Heart left ventricle (tissue), 16 donors: ENCODE data around the gene CHRNB4. TPM values are rescaled to one million over a fixed set of nuclear protein-coding genes. Genes with fewer than 3 reads are reported as not detected.

ENCODE experiments used
- ATAC-seq, 4 donors: fragments of 200-7000 bp; cut with Tn5 transposase; one replicate each; pipeline ENCODE4 v1.9.1; 2020 to 2022; ENCODE audit warnings: moderate library complexity in 4 of 4, mild to moderate bottlenecking in 3 of 4, moderate number of reproducible peaks in 1 of 4
- DNase-seq, 5 donors: peaks; one replicate each; pipeline ENCODE4 v3.0.0-alpha.2; 2020
- H3K27ac ChIP-seq, 12 donors: fragments of 200-600 bp; sonication (generic) in 4 of 12; one replicate each; pipeline versions ENCODE4 v1.5.0 to v1.8.0; 2016 to 2022; ENCODE audit warnings: mild to moderate bottlenecking in 2 of 12
- H3K27me3 ChIP-seq, 9 donors: fragments of 200-600 bp; sonication (generic) in 2 of 9; one replicate each; pipeline versions ENCODE4 v1.5.1 to v1.8.0; 2016 to 2022; ENCODE audit warnings: mild to moderate bottlenecking in 3 of 9
- H3K36me3 ChIP-seq, 9 donors: fragments of 200-600 bp; sonication (generic) in 2 of 9; one replicate each; pipeline versions ENCODE4 v1.5.0 to v1.8.0; 2018 to 2022; ENCODE audit warnings: mild to moderate bottlenecking in 2 of 9
- H3K4me1 ChIP-seq, 12 donors: fragments of 200-600 bp; sonication (generic) in 4 of 12; one replicate each; pipeline versions ENCODE4 v1.5.0 to v1.8.0; 2016 to 2022; ENCODE audit warnings: mild to moderate bottlenecking in 3 of 12
- H3K4me3 ChIP-seq, 12 donors: fragments of 200-600 bp; sonication (generic) in 4 of 12; one replicate each; pipeline versions ENCODE4 v1.5.0 to v1.8.0; 2017 to 2022; ENCODE audit warnings: mild to moderate bottlenecking in 9 of 12, moderate library complexity in 4 of 12
- H3K9me3 ChIP-seq, 12 donors: fragments of 200-600 bp; sonication (generic) in 4 of 12; one replicate each; pipeline versions ENCODE4 v1.5.0 to v1.8.0; 2016 to 2022; ENCODE audit warnings: mild to moderate bottlenecking in 1 of 12
- POLR2A ChIP-seq, 2 donors: fragments of 450-650 bp; IDR thresholded peaks; one replicate each; pipeline ENCODE4 v1.6.1; 2017; ENCODE audit warnings: antibody characterized with exemption in 2 of 2, mild to moderate bottlenecking in 2 of 2, moderate library complexity in 2 of 2
- whole genome bisulfite sequencing, 4 donors: extraction: QIAGEN DNeasy Blood & Tissue Kit in 2 of 4; methylation state at CpG; one replicate each; pipeline versions ENCODE4 v1.1.5 to v1.1.7; 2013 to 2018; 5-methylcytosine and 5-hydroxymethylcytosine counted together
- intact Hi-C, 10 donors: fragments of 100-400 bp; cut with DNase I; formaldehyde crosslinking; loops; one replicate each; pipeline versions ENCODE4 v1.11.1 to v1.14.2; 2022
- polyA plus RNA-seq, 2 donors: library from polyadenylated mRNA; stranded (reverse); fragments of 200-250 nt; gene quantifications; one replicate each; pipeline ENCODE4 v1.2.3, GENCODE V29; 2013
- total RNA-seq, 9 donors: library from RNA; depleted of rRNA in 2 of 9; stranded (reverse); fragments of >200 nt in 2 of 9; fragmentation: NEBNext Ultra II Directional in 3 of 9; extraction: Animal tissue kit (Norgen Biotek cat#: 25700) in 3 of 9; gene quantifications; one replicate each; pipeline versions ENCODE4 v1.1.0 to v1.2.4, GENCODE V29; 2016 to 2023
- TF ChIP-seq, protein P1 (sequence below), 12 donors: fragments of 200-600 bp; sonication (generic) in 4 of 12; IDR thresholded peaks; one replicate each; pipeline versions ENCODE4 v1.5.0 to v1.8.0; 2018 to 2022; ENCODE audit warnings: antibody characterized with exemption in 12 of 12, mild to moderate bottlenecking in 5 of 12
- donor health status: ischemic (EF 13 %, LVEDD 7.1; RV severe dilation, severe dysfunction).
- donor health status: healthy with polysubstance abuse.
- donor health status: DM: no; HTN: yes; CAD: no.
- donor health status: DM: no; HTN: no; CAD: no.
- donor health status: ischemic (EF 25% LVEDD 6.9; RV normal size, moderate dysfunction).
- donor health status: ischemic (EF 25% LVEDD 5.7; RV mildly dilated, moderate dysfunction).
- donor health status: healthy.
- donor health status: DM: yes; HTN: yes; CAD: no.
- donor health status: ischemic (EF 35%, LVEDD 5.7; RV mildly dilated, moderate dysfunction).
- donor health status: nonischemic (EF 11% LVEDD 7.7; RV severe dilation, severe dysfunction).
- donor health status: DM: yes; HTN: yes; CAD: no.
- donor health status: PGD.
- donor health status: ischemic (EF 29% LVEDD 5.4; RV normal size, mild dysfunction).
- donor health status: nonischemic (EF 23%, LVEDD 6.1; RV moderate dilation, normal function).

The CHRNB4 gene
- total and polyA plus RNA-seq, 11 donors = 0.21 TPM; not detected in 10

- peaks cover 0 to 3% (median 0%) of the 10 kb centered on the region in 12 donors for H3K4me1 ChIP-seq
- H3K4me3 ChIP-seq = no peak overlapping the region
- ATAC-seq (no peak), DNase-seq (no peak)
- no peak for TF ChIP-seq POLR2A (IDR thresholded peaks at IDR 0.05)
- TF ChIP-seq, protein P1, sequence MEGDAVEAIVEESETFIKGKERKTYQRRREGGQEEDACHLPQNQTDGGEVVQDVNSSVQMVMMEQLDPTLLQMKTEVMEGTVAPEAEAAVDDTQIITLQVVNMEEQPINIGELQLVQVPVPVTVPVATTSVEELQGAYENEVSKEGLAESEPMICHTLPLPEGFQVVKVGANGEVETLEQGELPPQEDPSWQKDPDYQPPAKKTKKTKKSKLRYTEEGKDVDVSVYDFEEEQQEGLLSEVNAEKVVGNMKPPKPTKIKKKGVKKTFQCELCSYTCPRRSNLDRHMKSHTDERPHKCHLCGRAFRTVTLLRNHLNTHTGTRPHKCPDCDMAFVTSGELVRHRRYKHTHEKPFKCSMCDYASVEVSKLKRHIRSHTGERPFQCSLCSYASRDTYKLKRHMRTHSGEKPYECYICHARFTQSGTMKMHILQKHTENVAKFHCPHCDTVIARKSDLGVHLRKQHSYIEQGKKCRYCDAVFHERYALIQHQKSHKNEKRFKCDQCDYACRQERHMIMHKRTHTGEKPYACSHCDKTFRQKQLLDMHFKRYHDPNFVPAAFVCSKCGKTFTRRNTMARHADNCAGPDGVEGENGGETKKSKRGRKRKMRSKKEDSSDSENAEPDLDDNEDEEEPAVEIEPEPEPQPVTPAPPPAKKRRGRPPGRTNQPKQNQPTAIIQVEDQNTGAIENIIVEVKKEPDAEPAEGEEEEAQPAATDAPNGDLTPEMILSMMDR (IDR thresholded peaks at IDR 0.05) = no peak
- H3K27ac ChIP-seq = no peak overlapping the region
- WGBS, 4 donors = 91 to 95% (median 93%) methylated on average over 6 of the region's 6 CpGs
- H3K27me3 ChIP-seq = no peaks in the 10 kb centered on the region
- H3K9me3 ChIP-seq = no peaks in the 10 kb centered on the region
- intact Hi-C loops = no loop called here
- no peaks in the 10 kb centered on the region for H3K36me3 ChIP-seq
Measured at GRCh38 chr15:78666010-78666409, 25.0 kb upstream of the CHRNB4 start.

- no peak for ATAC-seq
- H3K27ac ChIP-seq = no peak overlapping the region
- H3K27me3 ChIP-seq = no peaks in the 10 kb centered on the region
- H3K36me3 ChIP-seq = no peaks in the 10 kb centered on the region
- H3K4me1 ChIP-seq = peaks cover 0 to 3% (median 0%) of the 10 kb centered on the region in 12 donors
- intact Hi-C loops = no loop called here
- H3K4me3 ChIP-seq = no peak overlapping the region
- no peak for DNase-seq
- 67 to 94% (median 87%) methylated on average over 1 of the region's 1 CpG for WGBS, 4 donors
- no peaks in the 10 kb centered on the region for H3K9me3 ChIP-seq
- TF ChIP-seq, protein P1 (IDR thresholded peaks at IDR 0.05) = no peak
- TF ChIP-seq POLR2A (IDR thresholded peaks at IDR 0.05) = no peak
Measured at GRCh38 chr15:78663703-78664102, 22.7 kb upstream of the CHRNB4 start.

DNA sequence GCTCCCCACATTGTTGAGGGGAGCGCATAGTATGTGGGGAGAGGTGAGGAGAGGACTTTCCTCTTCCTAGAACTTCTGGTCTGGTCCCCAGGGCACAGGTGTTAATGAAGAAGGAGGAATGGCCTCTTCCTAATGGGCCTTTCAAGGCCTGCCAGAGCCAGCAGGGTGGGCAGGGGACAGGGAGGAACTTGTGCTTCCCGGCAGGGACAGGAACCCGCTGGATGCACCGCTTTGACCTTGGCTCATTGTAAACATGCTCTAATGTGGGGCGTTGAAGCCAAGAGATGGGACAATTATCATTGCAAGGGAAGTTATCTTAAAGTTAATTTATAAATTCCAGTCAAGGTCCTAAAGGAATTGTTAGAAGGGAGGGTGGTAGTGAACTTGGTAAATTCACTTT is 21.0 kb upstream of the CHRNB4 start:
- no peaks in the 10 kb centered on the region for H3K9me3 ChIP-seq
- DNase-seq (no peak), ATAC-seq (no peak)
- intact Hi-C loops = no loop called here
- no peaks in the 10 kb centered on the region for H3K27me3 ChIP-seq
- no peaks in the 10 kb centered on the region for H3K36me3 ChIP-seq
- H3K4me1 ChIP-seq = no peaks in the 10 kb centered on the region
- TF ChIP-seq, protein P1 (IDR thresholded peaks at IDR 0.05) = no peak
- no peak for TF ChIP-seq POLR2A (IDR thresholded peaks at IDR 0.05)
- no peak overlapping the region for H3K4me3 ChIP-seq
- no peak overlapping the region for H3K27ac ChIP-seq
- 51 to 69% (median 63%) methylated on average over 5 of the region's 5 CpGs for WGBS, 4 donors

DNA sequence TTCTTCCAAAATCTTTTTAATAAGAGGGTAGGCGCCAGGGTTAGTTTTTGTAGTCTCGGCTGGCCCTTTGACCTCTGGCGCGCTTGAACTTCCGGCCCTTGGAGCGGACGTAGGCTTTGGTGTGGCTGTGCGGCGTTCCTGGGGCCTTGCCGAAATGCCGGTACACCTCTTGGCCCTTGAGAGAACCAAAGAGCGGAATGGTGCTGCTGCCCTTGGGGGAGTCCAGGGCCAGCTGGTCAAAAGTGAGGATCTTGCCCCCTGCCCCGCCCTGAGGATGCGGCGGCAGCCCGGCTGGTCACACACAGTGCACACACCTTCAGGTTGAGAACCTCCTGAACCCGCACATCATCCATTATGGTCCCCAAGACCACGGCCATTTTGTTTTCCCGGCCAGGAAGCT is 20.0 kb upstream of the CHRNB4 start:
- no peak overlapping the region for H3K4me3 ChIP-seq
- 95 to 97% (median 97%) methylated on average over 17 to 19 of the region's 19 CpGs for WGBS, 4 donors
- TF ChIP-seq, protein P1 (IDR thresholded peaks at IDR 0.05) = no peak
- TF ChIP-seq POLR2A (IDR thresholded peaks at IDR 0.05) = no peak
- H3K27me3 ChIP-seq = no peaks in the 10 kb centered on the region
- DNase-seq = no peak
- no peaks in the 10 kb centered on the region for H3K36me3 ChIP-seq
- no peaks in the 10 kb centered on the region for H3K9me3 ChIP-seq
- no peak for ATAC-seq
- H3K4me1 ChIP-seq = no peaks in the 10 kb centered on the region
- H3K27ac ChIP-seq = no peak overlapping the region
- intact Hi-C loops = no loop called here
